Amygdala (tissue), 56 donors: ENCODE measurements around the gene HMGN1.

ENCODE experiments used
- DNase-seq, 56 donors: peaks; one replicate each; lab custom pipeline; 2025; lab: John Stamatoyannopoulos, UW

The HMGN1 gene

DNA sequence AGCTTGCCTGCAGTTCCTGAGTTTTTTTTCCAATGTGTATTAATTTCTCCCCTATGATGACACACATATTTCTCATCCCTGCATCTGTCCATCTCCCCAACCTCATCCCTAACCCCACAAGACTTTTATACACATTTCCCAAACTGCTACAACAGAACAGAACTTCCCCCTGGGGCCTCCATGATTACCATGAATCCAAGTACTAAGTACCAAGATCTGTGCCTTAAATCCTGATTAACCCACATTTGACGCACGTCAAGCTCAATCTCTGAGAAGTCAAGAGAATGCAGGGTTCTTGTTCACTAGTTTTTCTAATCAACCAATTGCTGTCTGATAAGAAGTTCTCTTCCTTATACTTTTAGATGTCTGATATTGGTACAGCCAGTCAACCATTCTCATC, 9.7 kb downstream of the HMGN1 start:
- DNase-seq = no peak

GRCh38 chr21:39336457-39337008, 12.4 kb downstream of the HMGN1 start:
- DNase-seq = no peak

GRCh38 chr21:39334611-39335010, 14.3 kb downstream of the HMGN1 start:
- DNase-seq = no peak

GRCh38 chr21:39332175-39332574, 16.7 kb downstream of the HMGN1 start:
- no peak for DNase-seq

DNA sequence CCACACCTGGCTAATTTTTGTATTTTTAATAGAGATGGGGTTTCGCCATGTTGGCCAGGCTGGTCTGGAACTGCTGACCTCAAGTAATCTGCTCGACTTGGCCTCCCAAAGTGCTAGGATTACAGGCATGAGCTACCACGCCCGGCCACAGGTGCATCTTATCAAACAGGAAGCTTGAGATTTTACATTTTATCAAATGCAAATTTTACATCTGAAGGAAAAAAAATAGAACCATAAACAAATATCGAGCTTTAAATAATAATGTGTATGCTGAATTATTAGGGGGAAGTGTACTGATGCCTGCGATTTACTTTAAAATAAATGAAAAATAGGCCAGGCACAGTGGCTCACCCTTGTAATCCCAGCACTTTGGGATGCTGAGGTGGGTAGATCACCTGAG, 18.9 kb downstream of the HMGN1 start:
- DNase-seq = no peak

DNA sequence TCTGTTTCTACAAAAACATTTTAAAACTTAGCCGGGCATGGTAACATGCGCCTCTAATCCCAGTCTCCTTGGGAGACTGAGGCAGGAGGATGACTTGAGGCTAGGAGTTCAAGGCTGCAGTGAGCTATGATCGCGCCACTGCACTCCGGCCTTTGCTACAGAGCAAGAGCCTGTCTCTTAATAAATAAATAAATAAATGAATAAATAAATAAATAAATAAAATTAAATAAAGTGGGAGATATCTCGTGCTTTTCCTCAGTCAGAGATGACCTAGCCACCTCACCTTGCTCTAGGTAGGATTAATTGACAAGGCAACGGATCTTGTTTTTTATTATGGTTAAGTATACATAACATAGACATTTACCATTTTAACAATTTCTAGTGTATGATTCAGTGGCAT, 21.2 kb downstream of the HMGN1 start:
- DNase-seq = no peak

DNA sequence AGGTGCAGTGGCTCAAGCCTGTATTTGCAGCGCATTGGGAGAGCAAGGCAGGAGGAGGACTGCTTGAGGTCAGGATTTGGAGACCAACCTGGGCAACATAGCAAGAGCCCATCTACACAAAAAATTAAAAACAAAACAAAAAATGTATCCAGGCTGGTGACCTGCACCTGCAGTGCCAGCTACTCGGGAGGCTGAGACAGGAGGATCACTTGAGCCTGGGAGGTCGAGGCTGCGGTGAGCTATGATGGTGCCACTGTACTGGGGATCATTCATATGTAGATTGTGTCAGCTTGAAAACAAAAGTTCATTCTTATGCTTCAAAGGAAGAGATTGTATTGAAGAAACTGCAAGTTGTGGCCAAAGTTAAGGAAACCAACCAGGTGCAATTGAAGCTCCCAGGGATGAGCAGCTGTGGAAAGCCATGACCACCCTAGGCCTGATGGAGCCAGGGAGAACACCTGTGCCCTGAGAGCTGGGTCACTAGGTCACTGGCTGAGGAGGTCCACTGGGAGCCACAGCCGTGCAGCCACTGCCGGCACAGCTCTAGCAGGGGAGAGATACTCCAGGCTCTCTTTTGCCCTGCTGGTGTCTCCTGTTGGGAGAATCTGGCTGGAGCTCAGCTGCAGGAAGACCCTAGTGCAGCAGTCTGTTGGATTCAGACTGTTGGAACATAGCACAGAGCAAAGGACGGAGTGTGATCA, 22.1 kb downstream of the HMGN1 start:
- no peak for DNase-seq

DNA sequence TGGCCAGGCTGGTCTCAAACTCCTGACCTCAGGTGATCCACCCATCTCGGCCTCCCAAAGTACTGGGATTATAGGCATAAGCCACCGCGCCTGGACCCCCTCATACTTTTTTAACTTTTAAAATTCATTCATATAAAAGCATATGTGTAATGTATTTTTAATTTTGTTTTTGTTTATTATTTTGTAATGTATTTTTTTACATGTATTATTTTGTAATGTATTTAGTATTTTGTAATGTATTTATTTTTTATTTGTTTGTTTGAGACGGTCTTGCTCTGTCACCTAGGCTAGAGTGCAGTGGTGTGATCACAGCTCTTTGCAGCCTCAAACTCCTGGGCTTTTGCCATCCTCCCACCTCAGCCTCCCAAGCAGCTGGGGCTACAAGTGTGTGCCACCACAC, 23.4 kb downstream of the HMGN1 start:
- no peak for DNase-seq

- no peak for DNase-seq
Observed at GRCh38 chr21:39321424-39321823, 27.5 kb downstream of the HMGN1 start.

DNA sequence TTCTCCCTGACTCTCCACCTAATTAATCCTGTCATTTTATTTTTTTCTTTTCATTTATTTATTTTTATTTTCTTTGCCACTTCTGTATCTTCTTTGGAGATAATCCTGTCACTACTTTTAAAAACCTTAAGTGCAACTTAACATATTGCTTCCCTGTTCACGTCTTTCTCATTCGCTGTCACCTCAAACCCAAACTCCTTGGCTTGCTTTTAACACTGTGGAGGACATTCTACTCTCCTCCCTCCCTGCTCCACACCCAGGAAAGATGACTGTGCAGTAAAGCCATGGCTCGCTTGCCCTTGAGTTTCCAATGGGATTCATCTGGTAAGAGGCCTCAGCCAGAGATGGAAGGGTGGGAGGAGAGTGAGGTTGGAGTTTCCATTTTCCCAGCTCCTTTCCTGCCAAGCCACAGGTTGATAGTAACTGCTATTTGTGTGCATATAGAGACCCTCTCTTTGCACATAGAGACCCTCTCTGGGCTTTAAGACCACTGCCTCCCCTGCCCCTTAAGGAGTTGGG, 29.0 kb downstream of the HMGN1 start:
- DNase-seq = no peak

DNA sequence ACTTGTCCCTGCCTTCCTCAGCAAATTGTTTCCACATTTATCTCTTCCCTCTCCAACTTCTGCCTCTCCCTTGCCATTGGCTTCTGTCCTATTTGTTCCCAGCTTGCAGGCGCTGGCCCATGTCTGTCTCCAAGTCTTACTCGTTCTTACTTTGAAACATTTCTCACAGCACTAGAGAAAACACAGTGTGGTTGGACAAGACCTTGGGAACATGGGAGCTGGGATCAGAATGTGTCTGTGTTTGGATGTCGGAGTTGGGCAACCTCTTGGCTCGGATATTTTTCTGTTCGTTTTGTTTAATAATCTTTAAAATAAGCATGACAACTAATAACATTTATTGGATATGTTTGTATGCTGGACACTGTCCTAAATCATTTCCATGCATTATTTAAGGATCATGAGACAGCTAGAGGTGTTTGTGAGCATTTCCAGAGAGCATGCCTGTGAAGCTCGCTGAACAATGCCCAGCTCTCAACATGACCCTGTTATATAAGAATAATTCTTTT, 29.6 kb downstream of the HMGN1 start:
- DNase-seq = no peak

DNA sequence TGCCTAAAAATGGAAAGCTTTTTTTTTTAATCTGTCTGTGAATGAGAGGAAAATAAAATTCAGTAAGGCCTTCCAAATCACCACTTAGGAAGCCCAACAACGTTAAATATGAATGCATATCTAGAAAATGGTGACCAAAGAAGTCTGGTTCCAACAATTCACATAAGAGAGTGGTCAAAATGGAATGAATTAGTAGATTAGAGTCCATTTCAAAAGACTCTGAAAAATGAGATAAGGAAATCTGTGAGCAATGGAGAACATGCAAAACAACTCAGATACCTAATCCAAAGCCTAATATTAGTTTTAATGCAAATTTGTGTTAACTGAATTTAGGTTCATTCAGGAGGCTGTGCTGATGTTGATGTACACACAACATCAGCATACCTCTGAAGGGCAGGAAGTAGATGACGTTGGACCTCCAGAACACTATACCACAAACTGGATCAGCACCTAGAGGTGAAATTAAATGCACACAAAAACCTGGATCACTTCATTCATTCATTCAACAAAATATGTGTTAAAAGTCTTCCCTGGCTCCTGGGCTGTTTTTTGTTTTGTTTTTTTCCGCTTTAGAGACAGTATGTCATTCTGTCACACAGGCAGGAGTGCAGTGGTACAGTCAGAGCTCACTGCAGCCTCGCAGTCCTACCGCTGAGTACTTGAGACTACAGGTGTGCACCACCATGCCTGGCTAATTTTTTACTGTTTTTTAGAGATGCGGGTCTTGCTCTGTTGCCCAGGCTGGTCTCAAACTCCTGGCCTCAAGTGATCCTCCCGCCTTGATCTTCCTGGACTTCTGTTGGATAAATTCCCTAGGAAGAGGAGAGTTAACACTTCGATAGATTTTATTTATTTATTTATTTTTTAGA, 30.6 kb downstream of the HMGN1 start:
- no peak for DNase-seq

GRCh38 chr21:39317134-39318090, 31.5 kb downstream of the HMGN1 start:
- peak in 11 of 56 donors; percentile 1 to 47 (median 7) for DNase-seq

DNA sequence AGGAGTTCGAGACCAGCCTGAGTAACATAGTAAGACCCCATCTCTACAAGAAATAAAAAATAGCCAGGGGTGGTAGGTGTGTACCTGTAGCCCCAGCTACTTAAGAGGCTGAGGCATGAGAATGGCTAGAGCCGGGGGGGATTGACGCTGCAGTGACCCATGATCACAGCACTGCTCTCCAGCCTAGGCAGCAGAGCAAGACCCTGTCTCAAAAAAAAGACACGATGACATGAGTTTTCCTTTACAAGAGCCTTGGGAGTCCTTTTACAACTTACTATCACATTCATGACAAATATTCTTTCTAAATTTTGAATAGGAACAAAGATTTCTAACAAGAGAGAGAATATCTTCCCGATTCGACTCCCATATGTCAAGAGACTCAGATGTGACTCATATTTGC, 32.2 kb downstream of the HMGN1 start:
- no peak for DNase-seq

DNA sequence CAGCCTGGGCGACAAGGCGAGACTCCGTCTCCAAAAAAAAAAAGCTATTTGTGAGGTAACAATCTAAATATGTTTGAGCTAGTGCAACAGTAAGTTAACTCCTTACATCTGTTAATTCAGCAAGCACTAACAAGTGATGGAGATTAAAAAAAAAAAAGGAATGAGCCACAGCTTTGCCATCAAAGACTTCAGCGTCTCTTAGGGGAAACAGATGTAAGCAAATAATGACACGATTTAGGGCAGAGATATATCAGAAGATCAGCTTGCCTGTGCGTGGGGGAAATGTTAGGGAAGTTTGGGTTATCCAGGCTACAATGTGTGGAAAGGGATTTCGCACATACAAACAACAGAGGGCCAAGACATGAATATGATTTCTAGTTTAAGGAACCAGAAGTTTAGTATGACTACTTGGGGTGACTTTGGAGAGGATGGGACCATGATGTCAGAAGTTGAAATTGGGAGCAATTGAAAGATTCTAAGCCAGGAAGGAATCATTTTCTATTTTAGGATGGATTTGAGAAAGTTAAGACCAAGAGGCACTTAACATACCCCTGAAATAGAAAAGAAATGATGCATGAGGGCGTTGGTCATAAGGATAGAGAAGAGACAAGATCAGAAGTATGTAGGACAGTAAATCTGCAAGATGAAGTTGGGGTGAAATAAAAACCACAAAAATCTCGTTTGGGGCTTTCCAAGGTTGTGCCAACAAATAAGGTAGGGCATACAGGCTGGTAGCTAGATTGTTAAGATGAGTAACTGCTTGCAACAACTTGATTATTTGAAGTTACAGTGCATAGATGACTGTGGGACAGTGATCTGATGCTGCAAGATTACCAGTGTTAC, 33.1 kb downstream of the HMGN1 start:
- no peak for DNase-seq

- peak in 46 of 56 donors; percentile 18 to 78 (median 56) for DNase-seq
Observed at GRCh38 chr21:39314143-39315027, 34.5 kb downstream of the HMGN1 start.

DNA sequence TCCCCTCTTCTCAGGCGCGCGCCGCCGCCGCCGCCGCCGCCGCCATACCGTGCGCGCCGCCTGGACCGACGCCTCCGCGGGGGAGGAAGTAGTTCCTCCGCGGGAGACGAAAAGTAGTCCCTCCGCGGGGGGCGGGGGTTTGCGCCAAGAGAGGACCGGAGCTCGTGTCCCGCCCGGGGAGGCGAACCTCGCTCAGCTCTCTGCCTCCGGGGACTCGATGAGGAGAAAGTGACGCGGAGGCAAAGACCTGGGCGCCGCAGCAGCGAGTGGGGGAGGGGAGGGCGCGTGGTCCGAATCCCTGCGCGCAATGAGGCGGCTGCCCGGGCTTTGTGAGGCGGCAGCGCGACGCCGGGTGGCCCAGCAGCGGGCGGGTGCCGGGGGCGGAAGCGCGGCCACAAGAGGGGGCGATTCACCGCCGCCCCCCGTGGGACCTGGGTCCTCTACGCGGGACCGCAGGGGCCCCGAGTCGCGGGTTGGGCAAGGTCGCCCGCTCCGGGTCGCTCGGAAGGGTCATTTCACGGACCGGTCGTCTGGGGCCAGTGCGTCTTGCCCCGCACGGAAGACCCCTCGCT, 35.2 kb downstream of the HMGN1 start, which contains the start of gene BRWD1:
BRWD1 (minus strand) TSS at position 62 of the 572 bp plus-strand sequence. CDS start 141 bp downstream, outside the sequence.
- peak in 54 of 56 donors; percentile 10 to 95 (median 73) for DNase-seq
